HepG2 (cell line): ENCODE data around the gene CD84. TPM values are rescaled to one million over a fixed set of nuclear protein-coding genes. Genes with fewer than 3 reads are reported as not detected.

ENCODE experiments used
- ATAC-seq: fragments of 200-7000 bp; cut with Tn5 transposase; 3 replicates; pipeline ENCODE4 v1.9.1; 2020; ENCODE audit warnings: mild to moderate bottlenecking, moderate library complexity
- BruUV-seq: library from RNA; stranded (reverse); fragments of 400-500 nt; replicated peaks from 2 replicates; lab custom pipeline; 2021; lab: Mats Ljungman, UMichigan
- CTCF ChIA-PET: fragments of 300-600 bp; formaldehyde crosslinking; extraction: SDS; loops from one replicate; lab custom pipeline; 2021; ENCODE audit warnings: low total read pairs, inconsistent platforms, low intra/inter-chr PET ratio; lab: Yijun Ruan, JAX
- POLR2A ChIA-PET: fragments of 350-600 bp; sonication (Branson Sonifier 250); formaldehyde crosslinking; loops from one replicate; lab custom pipeline; 2020; ENCODE audit warnings: antibody characterized with exemption, inconsistent platforms; lab: Yijun Ruan, JAX
- DNase-seq: peaks from one replicate; pipeline ENCODE4 v3.0.0-alpha.2; 2015; ENCODE audit warnings: low spot score
- FAIRE-seq: peaks from 3 replicates; lab custom pipeline; 2011; peaks lifted over from hg19 to GRCh38; lab: Jason Lieb, UNC
- H2AFZ ChIP-seq: one replicate; pipeline ENCODE4 v1.6.1; 2011; ENCODE audit warnings: low read length, inconsistent platforms
- H3K27ac ChIP-seq: fragments of 300-600 bp; 3 replicates; pipeline ENCODE4 v1.8.0; 2011; ENCODE audit warnings: mixed run types, mild to moderate bottlenecking, mixed read lengths, low read length, inconsistent platforms; ENCODE audit not compliant: insufficient read depth; ENCODE audit errors: extremely low read length
- H3K27me3 ChIP-seq, 2 experiments: fragments of 200-600 bp in 1 of 2; 2 replicates in 1 of 2; 3 replicates in 1 of 2; pipeline versions ENCODE4 v1.6.0 to v1.8.0; 2011; ENCODE audit warnings: low read length in 2 of 2, mild to moderate bottlenecking in 2 of 2, moderate library complexity in 2 of 2, inconsistent platforms in 1 of 2; ENCODE audit not compliant: insufficient read depth in 2 of 2, control insufficient read depth in 1 of 2
- H3K36me3 ChIP-seq, 2 experiments: fragments of 200-600 bp in 1 of 2; replicated peaks in 1 of 2; 2 replicates in 1 of 2; 3 replicates in 1 of 2; pipeline versions ENCODE4 v1.5.1 to v1.8.0; 2011; ENCODE audit warnings: low read length in 2 of 2, inconsistent platforms in 1 of 2; ENCODE audit not compliant: insufficient read depth in 2 of 2, control insufficient read depth in 1 of 2
- H3K4me1 ChIP-seq: 2 replicates; pipeline ENCODE4 v1.5.1; 2012; ENCODE audit warnings: low read length, inconsistent platforms; ENCODE audit not compliant: insufficient read depth
- H3K4me2 ChIP-seq: 2 replicates; pipeline ENCODE4 v1.6.0; 2011; ENCODE audit warnings: low read depth, low read length, inconsistent platforms
- H3K4me3 ChIP-seq, 3 experiments: fragments of 200-600 bp in 1 of 3; sonication (generic), shearing (Covaris generic) in 1 of 3; replicated peaks in 1 of 3; 2 replicates each; pipeline ENCODE4 v1.5.1; 2011 to 2016; ENCODE audit warnings: low read length in 3 of 3, inconsistent platforms in 2 of 3, low read depth in 2 of 3, mild to moderate bottlenecking in 2 of 3, control low read depth in 1 of 3, mixed read lengths in 1 of 3; ENCODE audit not compliant: insufficient read depth in 1 of 3
- H3K79me2 ChIP-seq: one replicate; pipeline ENCODE4 v1.6.1; 2011; ENCODE audit warnings: low read length, inconsistent platforms; ENCODE audit not compliant: insufficient read depth
- H3K9ac ChIP-seq: 2 replicates; pipeline ENCODE4 v1.6.0; 2011; ENCODE audit warnings: mild to moderate bottlenecking, low read depth, low read length, inconsistent platforms; ENCODE audit not compliant: insufficient read depth
- H3K9me3 ChIP-seq: 2 replicates; pipeline ENCODE4 v1.5.1; 2012; ENCODE audit warnings: mild to moderate bottlenecking, low read length
- H4K20me1 ChIP-seq: 2 replicates; pipeline ENCODE4 v1.6.0; 2011; ENCODE audit warnings: inconsistent platforms, mild to moderate bottlenecking, low read length, moderate library complexity; ENCODE audit not compliant: insufficient read depth
- SOX13 ChIP-seq, 3 experiments: fragments of 450-650 bp in 1 of 3; sonication (generic) in 1 of 3; formaldehyde crosslinking in 1 of 3; IDR thresholded peaks in 2 of 3; conservative IDR thresholded peaks in 1 of 3; 2 replicates each; pipeline versions ENCODE4 v1.5.0 to v1.6.1; 2016 to 2020; ENCODE audit warnings: antibody characterized with exemption in 1 of 3, mild to moderate bottlenecking in 1 of 3, missing compliant biosample characterization in 1 of 3, missing genetic modification reagents in 1 of 3, moderate library complexity in 1 of 3
- SRF ChIP-seq: IDR thresholded peaks from 2 replicates; pipeline ENCODE4 v1.6.1; 2011; ENCODE audit warnings: mild to moderate bottlenecking, low read depth, low read length, moderate library complexity
- ZNF557 ChIP-seq: sonication (generic); formaldehyde crosslinking; IDR thresholded peaks from 2 replicates; pipeline ENCODE4 v1.4.0; 2020; ENCODE audit warnings: missing genetic modification reagents
- ZSCAN30 ChIP-seq: sonication (generic); formaldehyde crosslinking; IDR thresholded peaks from 2 replicates; pipeline ENCODE4 v1.5.0; 2020; ENCODE audit warnings: mild to moderate bottlenecking, missing genetic modification reagents
- WGBS: methylation state at CpG from one replicate; pipeline ENCODE4 v1.1.6; 2017; ENCODE audit warnings: low lambda C conversion rate; 5-methylcytosine and 5-hydroxymethylcytosine counted together
- in situ Hi-C: cut with HindIII; loops from 2 replicates; pipeline ENCODE4 v1.10.0; 2017; ENCODE audit warnings: low pct_unique_long_range_greater_than_20kb; ENCODE audit not compliant: extremely low pct_ligation_motif_present
- intact Hi-C: fragments of 100-400 bp; cut with micrococcal nuclease; formaldehyde crosslinking; loops from one replicate; pipeline ENCODE4 v1.10.0; 2022; ENCODE audit not compliant: unreplicated experiment
- polyA plus RNA-seq, 8 experiments: library from polyadenylated mRNA; depleted of rRNA in 3 of 8; stranded (reverse) in 7 of 8; unstranded in 1 of 8; fragments of >200 nt; fragmentation: Illumina TruSeq in 4 of 8; extraction: Trizol in 4 of 8; gene quantifications; 2 replicates each; pipeline versions ENCODE4 v1.2.1 to v1.2.3, GENCODE V29; 2011 to 2016; ENCODE audit warnings: low read depth in 4 of 8, missing spikeins in 1 of 8, mixed read lengths in 1 of 8; ENCODE audit not compliant: insufficient read depth in 1 of 8
- total RNA-seq, 5 experiments: library from RNA; depleted of rRNA; stranded (reverse); fragments of >200 nt; fragmentation: Illumina TruSeq; extraction: Trizol; gene quantifications; 2 replicates each; pipeline ENCODE4 v1.2.3, GENCODE V29; 2016; ENCODE audit warnings: low read depth in 1 of 5
- TF ChIP-seq, protein P1 (sequence below): sonication (generic); formaldehyde crosslinking; IDR thresholded peaks from 2 replicates; pipeline ENCODE4 v1.8.1; 2022; ENCODE audit warnings: low read depth, mild to moderate bottlenecking, missing genetic modification reagents

The CD84 gene
- total and polyA plus RNA-seq, 2 of the 13 experiments (the other 11 are each of a cell fraction or from before 2014, with no cell fraction given): not detected

DNA sequence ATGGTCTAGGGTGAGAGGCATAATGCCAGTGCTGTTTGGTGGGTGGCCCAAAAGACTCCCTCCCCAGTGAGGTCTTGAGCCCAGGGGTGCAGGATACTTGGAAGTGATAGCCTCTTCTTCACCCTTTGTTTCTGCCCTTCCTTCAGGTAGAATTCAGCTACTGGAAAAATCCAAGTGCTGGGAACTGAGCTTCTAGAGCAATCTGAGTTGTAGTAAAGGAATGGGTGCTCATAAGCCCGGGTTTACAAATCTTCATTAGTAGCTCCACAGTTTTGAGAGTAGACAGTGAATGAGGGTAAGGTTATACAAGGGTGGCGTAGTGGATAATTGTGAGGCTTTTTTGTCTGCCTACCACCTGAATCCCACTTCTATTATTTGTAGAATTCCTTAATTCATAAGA lies 29.2 kb upstream of the CD84 start:
- in situ Hi-C loops: loop anchor here (5.0 kb wide), 2 partner anchors 116 to 181 kb away; no protein-coding TSS in a partner anchor
- 6% methylated on average over 2 of the region's 2 CpGs for WGBS

DNA sequence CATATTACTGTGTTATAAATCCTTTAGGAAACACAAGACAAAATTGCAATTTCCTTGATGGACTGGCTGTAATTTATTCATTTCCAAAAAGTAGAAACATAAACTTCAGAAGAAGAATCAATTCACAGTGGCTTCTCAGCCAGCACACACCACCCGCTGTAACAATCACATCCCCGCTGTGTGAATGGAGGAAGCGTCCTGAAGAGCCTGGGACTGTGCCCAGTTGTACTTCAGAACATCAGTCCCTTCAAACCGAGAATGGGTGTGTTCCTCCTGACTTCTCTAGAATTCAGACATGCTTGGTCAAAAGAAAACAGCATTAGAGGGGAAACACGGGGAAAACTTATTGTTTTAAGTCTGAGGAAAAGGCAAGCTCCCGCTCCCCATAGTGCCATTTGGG lies 28.8 kb upstream of the CD84 start:
- CTCF ChIA-PET: interaction anchor here (2.4 to 3.3 kb wide), 2 partner anchors 113 to 179 kb away, joined by 21 to 37 read pairs; no protein-coding TSS in a partner anchor
- Histone ChIP-seq H3K9me3 (no peaks in the 10 kb centered on the region), H3K4me2 (no peak overlapping the region), H3K79me2 (no peaks in the 10 kb centered on the region), H3K4me3 (no peak overlapping the region), H3K4me1 (no peaks in the 10 kb centered on the region), H4K20me1 (no peaks in the 10 kb centered on the region), H3K27me3 (peaks cover 0 to 5% of the 10 kb centered on the region in 2 experiments; a peak in 2 of 5 replicates), H2AFZ (no peak overlapping the region), H3K36me3 (no peaks in the 10 kb centered on the region), H3K27ac (no peak overlapping the region), H3K9ac (no peak overlapping the region)
- no TSS peak for BruUV-seq
- POLR2A ChIA-PET: no interaction called here
- intact Hi-C loops: no loop called here
- DNase-seq (no peak), FAIRE-seq (no peak), ATAC-seq (no peak)
- TF ChIP-seq ZNF557: no peak
- no peak for TF ChIP-seq ZSCAN30 (CRISPR knock-in tag)
- TF ChIP-seq, protein P1, sequence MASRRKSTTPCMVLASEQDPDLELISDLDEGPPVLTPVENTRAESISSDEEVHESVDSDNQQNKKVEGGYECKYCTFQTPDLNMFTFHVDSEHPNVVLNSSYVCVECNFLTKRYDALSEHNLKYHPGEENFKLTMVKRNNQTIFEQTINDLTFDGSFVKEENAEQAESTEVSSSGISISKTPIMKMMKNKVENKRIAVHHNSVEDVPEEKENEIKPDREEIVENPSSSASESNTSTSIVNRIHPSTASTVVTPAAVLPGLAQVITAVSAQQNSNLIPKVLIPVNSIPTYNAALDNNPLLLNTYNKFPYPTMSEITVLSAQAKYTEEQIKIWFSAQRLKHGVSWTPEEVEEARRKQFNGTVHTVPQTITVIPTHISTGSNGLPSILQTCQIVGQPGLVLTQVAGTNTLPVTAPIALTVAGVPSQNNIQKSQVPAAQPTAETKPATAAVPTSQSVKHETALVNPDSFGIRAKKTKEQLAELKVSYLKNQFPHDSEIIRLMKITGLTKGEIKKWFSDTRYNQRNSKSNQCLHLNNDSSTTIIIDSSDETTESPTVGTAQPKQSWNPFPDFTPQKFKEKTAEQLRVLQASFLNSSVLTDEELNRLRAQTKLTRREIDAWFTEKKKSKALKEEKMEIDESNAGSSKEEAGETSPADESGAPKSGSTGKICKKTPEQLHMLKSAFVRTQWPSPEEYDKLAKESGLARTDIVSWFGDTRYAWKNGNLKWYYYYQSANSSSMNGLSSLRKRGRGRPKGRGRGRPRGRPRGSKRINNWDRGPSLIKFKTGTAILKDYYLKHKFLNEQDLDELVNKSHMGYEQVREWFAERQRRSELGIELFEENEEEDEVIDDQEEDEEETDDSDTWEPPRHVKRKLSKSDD (CRISPR knock-in tag): no peak
- WGBS: 33% methylated on average over 6 of the region's 6 CpGs
- in situ Hi-C loops: loop anchor here (5.0 kb wide), 2 partner anchors 116 to 181 kb away; no protein-coding TSS in a partner anchor

More for the DNA sequence above, 29.2 kb upstream of the CD84 start:
- Histone ChIP-seq H3K9ac (no peak overlapping the region), H4K20me1 (no peaks in the 10 kb centered on the region), H3K27ac (no peak overlapping the region), H3K79me2 (no peaks in the 10 kb centered on the region), H3K4me2 (no peak overlapping the region), H3K27me3 (peaks cover 0 to 5% of the 10 kb centered on the region in 2 experiments; a peak in 2 of 5 replicates), H3K4me1 (no peaks in the 10 kb centered on the region), H3K4me3 (no peak overlapping the region), H2AFZ (no peak overlapping the region), H3K9me3 (no peaks in the 10 kb centered on the region), H3K36me3 (no peaks in the 10 kb centered on the region)
- TF ChIP-seq SRF (no peak), SOX13 (IDR thresholded peaks at IDR 0.05) (no peak), SOX13 (CRISPR knock-in tag; conservative IDR thresholded peaks at IDR 0.05 in 1 of 2, IDR thresholded peaks at IDR 0.05 in 1 of 2) (no peak)
- FAIRE-seq: no peak
- ATAC-seq: no peak
- BruUV-seq: no TSS peak
- no peak for DNase-seq
- CTCF ChIA-PET: interaction anchor here (3.3 kb wide), 1 partner anchor 180 kb away, joined by 37 read pairs; no protein-coding TSS in a partner anchor
- intact Hi-C loops: no loop called here
- POLR2A ChIA-PET: no interaction called here
